HG02981 (cell line): ENCODE data around the gene RIC3.
A peak's percentile ranks its signal among the peaks of the same experiment; 100 is the strongest.

Experiments
- ATAC-seq: cut with Tn5 transposase; IDR thresholded peaks from one replicate; pipeline ENCODE4 v1.9.1; 2021; ENCODE audit warnings: mild to moderate bottlenecking, moderate library complexity; ENCODE audit not compliant: unreplicated experiment

Gene RIC3, protein sequence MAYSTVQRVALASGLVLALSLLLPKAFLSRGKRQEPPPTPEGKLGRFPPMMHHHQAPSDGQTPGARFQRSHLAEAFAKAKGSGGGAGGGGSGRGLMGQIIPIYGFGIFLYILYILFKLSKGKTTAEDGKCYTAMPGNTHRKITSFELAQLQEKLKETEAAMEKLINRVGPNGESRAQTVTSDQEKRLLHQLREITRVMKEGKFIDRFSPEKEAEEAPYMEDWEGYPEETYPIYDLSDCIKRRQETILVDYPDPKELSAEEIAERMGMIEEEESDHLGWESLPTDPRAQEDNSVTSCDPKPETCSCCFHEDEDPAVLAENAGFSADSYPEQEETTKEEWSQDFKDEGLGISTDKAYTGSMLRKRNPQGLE

DNA sequence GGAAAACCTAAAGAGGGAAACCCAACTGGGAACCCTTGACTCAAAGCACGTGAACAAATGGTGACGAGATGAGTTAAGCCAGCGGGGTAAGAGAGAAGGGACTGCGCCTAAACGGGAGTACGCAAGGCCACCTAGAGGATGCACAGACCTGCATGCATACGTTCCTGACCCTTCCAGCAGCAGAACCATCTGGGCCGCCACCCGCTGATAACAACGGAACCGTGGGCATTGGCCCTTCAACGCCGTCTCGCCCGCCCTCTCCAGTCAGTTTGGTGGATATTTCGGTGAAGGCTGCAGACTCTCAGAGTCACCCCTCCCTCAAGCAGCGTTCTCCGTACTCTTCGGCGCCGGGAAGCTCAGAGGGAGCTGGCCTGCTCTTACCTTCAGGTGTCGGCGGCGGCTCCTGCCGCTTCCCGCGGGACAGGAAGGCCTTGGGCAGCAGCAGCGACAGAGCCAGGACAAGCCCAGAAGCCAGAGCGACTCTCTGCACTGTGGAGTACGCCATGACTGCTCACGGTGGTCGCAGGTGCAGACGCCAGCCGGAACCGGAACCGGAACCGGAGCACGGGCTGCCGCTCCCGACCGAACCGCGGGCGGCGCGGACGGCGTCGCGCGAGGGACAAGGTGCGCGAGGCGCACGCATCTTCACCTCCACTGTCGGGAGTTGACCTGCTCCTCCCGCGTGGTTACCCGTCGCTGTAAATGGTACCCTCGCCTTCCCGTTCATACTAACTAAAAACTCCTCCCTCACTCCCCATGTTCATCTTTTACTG lies at the start of gene RIC3:
RIC3 (minus strand) TSS at position 541 of the 773 bp plus-strand sequence; CDS start at position 505, 36 bp downstream.
- ATAC-seq, result no peak

DNA sequence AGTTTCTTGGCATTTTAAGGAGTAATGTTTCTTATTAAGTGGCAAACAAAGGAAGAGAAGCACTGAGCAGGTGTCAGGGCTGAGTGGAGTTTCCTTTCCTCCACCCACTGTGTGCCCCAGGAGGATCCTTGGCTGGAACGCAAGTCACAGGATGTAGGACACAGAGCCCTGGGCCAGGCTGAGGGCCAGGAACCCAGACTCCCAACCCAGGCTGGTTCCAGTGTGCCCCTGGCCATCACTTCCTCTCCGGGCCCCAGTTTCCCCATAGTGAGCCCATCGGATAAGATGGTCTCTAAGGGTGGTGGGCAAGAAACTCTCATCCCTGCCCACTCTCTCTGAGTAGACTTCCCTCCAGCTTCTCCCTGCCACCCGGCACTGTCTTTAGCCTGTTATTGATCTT lies 49.6 kb upstream of the RIC3 start:
- ATAC-seq, result no peak

DNA sequence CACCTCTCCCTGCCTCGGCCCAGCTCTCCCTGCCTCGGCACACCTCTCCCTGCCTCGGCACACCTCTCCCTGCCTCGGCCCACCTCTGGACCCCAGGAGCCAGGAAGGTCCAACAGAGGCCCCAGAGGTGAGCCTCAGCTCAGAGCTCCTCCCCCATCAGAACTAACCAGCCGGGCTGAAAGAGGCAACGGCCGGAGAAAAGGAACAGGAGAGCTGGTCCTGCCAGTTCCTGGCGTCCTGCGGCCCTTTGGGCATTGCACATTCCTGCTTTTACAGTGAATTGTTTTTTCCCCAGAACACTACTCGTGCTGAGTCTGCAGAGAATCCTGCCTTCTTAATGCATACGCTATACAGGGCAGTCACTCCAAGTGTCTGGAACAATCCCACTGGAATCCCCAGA lies 49.1 kb upstream of the RIC3 start:
- no peak for ATAC-seq

DNA sequence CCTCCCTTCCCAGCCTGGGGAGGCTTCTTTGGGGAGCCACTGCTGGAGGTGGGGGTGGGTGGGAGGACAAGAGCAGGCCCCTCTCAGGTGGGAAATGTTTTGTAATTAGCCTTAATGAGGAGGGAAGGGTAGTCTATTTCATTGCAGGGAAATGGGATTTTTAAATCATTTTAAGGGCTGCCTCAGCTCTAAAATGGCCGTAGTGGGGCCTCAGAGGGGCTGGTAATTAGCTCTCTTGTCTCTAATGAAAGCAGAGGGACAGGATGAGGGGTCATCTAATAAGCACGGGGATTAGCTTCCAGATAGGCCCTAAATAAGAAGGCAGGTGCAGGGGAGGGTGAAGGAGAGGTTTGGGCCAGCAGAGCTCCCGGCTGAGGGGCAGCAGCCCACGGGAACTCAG lies 48.3 kb upstream of the RIC3 start:
- no peak for ATAC-seq

DNA sequence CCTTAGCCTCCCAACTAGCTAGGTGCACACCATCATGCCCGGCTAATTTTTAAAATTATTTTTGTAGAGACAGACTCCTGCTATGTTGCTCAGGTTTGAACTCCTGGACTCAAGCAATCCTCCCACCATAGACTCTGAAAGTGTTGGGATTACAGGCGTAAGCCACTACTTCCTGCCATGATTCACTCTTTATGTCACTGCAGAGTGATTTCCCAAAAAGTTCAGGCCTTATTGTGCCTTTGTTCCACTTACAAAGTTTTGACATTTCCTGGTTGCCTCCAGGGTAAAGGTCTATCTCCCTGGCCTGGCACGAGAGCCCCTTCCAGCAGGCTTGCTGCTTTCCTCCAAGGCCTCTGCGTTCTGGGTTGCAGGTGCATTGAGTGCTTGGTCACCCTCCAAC lies 44.6 kb upstream of the RIC3 start:
- no peak for ATAC-seq

DNA sequence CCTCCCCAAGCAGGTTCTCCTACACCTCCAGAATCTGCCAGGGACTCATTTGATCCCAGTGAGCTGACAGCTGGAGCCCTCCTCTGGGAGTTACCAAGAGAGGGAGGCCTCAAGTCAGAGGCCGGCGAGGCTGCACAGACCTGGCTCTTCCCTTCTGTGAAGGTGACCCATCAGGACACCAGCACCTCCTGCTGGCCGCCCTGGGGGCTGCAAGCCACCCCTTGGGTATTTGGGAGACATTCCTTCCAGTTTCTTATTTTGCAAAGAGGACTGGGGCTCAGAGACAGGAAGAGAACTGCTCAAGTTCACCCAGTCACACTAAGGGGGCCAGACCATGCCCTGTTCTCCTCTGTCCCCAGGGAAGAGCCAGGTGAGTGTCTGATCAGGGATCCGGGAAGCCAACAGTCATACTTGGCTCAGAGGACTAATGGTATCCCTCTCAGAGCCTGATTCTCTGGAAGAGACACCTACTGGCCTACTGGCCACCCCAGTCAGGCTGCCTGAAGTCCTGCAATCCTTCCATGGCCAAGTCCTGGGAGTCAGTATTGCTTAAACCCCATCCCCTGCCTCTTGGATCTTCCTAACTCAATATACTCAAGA lies 40.5 kb upstream of the RIC3 start:
- no peak for ATAC-seq

DNA sequence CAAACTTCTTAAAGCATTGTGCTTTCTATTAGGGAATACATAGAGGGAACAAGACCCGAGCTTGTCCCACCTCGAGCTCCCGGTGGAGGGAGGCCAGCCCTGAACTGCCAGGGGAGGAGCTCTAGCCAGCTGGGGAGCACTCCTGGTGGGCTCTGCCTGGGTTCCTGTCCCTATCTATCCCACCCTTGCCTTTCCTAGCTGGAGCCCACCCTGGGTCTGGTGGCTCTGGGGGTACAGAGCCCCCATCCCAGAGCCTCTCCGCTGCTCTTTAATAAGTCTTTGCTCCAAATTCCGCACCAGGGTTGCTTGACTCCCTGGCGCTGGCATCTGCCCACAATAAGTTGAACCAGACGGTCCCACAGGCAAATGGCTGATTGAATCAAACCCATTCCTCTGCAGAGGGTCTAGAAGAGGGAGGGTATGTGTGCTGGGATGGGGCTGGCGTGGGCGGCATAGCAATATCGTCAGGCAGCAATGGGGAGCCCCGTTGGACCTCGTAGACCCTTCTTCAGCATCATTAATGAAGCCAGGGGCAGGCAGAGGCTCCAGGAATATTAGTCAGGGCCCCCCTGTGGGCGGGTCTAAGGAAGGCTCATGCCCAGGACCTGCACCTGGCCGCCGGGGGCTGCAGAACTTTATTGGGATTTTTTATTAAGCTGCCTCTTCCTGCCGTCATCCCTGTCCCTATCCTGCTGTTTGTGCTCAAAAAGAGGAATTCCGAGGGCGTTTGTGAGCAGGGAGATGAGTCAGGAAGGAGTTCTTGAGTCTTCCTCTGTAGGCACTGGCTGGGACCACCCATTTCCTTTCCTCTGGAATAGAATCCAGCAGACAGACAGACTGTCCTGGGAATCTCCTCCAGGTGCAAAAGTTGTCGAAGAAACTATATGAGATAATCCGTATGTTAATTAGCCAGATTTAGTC lies 38.5 kb upstream of the RIC3 start:
- no peak for ATAC-seq

DNA sequence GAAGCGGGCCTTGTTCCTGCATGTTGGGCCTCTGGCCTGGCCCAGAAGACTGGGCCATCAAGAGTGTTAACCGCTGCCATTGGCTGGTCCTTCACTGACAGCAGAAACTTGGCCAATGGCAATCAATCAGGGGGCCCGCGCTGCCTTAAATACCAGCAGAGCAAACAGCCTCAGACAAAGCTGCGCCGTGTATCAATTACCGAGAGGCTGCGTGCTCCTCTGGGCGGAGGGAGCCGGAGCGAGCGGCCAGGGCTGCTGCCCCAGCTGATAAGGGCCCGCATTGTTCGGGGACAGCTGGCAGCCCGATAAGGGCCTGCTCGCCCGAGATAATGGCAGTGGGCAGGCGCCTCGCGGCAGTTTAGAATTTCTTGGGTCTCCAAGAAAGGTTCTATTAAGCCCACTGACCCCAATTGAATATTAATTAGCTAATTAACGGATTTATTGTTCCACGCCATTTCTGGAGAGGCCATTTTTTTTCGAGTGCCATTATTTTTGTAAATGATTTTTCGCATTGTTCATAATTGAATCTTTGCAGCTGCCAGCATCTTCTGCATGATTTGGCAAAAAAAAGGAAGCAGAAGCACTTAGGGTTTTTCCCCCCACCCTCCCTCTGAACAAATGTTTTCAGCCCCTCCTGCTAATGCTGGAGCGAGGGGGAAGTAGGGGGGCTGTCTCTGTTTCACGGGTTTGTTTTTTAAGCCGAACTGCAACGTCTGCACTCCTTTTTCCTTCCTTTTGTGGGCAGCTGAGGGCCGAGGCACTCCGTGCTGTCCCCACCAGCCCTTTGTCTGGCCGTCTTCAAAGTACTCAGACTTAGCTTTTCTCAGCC lies 37.6 kb upstream of the RIC3 start:
- ATAC-seq, result no peak

DNA sequence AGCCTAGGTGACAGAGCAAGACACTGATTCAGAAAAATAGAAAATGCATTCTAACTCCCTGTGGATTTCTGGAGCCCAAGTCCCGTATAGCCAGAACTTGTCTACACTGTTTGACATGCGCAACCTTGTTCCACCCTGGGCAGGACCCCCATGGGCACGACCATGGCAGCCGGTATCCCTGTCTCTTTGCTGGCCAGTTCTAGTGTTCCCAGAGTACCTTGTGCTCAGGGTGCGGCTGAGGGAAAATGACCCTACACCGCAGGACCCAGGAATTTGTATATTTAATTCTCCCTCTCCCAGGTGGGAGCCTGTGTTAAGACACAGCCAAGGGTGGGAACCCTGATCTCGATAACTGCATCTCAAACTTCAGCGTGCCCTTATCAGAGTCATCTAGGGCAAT lies 36.7 kb upstream of the RIC3 start:
- ATAC-seq, result no peak

DNA sequence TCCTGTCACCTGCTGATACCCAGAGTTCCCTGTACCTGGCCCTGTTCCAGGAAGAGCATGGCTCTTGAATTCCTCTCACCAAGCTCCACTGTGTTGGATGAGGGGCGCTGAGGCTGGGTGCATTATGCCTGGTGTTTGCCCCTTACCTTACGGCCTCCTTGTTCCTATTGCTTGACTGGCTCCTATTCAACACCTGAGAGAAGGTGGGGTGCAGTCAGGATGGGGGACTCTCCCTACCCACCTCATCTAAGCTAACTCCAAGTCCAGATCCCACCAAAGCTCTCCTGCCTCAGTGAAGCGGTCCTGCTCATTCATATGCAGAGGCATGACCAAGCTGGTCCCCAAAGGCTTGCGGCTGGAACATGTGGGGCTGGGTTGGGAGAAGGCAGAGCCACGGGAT lies 35.8 kb upstream of the RIC3 start:
- ATAC-seq, result no peak

DNA sequence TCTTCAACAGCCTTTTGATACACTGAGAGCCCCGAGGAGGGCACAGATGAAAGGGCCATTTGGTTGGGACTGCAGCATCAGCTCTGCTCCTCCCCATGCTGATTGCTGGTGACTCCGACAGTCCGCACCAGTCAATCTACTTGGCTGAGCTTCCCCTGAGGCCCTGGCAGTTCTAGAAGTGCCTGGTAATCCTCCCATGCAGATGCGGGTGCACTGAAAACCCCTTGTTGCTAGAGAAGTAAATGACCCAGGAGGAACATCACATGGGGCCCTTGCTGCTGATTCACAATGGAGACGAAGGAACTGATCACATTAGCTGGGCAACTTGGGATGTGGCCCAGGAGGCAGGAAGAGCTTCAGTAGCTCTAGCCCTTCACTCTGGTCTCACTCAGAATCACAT lies 35.2 kb upstream of the RIC3 start:
- no peak for ATAC-seq

DNA sequence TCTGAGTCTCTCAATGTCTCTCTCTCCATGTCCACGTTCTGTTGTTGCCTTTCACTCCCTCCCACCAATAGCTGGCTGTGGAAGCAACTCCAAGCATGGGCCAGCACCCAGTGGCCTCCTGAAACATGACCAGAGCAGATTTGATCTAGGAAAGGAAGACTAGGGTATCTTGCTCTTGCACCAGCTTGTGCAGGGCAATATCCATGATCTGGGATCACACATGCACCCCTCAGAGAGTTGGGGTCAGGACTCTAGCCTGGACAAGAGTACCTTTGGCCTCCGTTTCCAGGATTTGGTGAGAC lies 34.5 kb upstream of the RIC3 start:
- no peak for ATAC-seq

DNA sequence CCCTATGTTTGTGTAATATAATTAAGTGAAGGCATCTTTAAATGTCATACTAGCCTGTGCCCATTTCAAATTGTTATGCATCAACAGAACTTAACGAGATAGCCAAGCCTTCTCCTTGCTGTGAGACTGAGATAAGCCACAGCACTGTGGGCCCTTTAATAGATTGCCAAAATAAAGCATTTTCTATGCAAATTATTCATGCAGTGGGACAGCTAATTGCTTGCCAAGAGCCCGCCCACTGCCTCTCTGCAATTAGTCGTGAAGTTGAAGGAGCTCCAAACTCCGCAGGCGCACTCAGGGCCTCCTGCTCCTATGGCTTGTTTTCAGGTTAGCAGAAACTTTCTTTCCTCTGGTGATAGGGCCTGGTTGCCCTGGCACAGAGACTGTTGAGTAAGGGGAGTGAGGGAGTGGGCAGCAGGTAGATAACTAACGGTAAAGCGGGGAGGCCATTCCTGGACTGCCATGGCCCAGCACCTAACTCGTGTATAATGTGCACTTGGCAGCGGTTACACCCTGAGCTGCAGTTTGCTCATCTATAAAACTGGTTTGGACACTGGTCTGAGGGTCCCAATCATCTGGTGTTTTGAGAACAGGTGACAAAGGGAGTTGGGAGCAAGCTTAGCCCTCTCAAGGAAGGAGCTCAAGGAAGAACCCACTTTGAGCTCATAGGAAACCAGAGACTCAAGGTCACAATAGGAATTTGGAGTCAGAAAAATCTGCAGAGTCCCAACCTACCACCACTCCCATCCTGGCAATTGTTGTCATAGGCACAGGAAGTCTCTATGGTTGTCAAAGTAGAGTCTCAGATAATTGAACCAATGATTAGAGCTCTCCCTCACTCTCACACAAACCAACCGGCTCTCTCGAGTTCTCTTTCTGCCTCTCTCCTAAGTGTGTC lies 33.9 kb upstream of the RIC3 start:
- no peak for ATAC-seq

DNA sequence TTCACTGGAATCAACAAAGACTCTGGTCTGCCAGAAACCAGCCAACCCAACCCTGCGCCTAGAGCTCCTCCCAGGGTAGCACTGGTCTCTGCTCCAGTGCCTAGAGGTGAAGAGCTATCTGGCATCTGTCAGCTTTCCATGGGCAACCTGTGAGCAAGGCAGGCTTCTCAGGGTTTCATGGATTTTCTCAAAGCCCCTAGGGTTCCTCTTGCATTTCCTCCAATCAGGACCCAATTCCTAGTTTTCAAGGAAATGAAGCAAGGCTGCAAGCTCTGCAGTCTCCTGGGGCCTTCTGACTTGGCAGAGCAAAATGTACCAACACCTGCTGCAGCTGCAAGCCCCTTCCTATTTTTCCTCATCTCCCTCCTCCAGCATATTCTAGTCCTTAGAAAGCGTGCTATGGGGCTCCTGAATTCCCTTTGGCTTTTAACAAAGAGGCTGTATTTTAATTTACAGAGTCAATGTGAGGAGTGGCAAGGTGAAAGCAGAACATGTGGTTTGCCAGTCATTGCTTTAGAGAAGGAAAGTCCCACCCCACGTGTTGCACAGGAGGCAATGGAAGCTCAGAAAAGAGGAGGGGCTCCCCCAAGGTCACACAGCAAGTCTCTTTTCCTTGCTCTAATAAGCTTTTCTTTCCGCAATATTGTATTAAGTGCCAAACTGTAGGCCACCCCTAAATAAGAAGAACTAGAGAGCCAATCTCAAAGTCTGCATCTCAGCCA lies 33.0 kb upstream of the RIC3 start:
- peak; percentile 84 for ATAC-seq

DNA sequence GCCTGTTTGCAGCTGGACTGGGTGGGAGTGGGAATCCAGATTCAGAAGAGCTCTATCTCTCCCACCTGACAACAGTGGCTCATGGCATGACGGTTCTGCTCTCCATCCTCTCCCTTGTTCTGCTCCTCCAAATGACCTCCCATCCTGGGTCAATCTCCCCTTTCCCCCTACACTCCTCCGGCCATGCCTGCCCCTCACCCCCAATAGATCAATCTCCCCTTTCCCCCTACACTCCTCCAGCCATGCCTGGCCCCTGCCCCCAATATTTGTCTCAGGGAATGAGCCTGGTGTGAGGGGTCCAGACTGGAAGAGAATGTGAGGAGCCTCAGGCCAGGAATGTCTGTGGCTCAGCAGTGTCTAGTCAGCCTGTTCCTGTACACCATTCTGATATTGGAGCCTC lies 30.9 kb upstream of the RIC3 start:
- no peak for ATAC-seq

DNA sequence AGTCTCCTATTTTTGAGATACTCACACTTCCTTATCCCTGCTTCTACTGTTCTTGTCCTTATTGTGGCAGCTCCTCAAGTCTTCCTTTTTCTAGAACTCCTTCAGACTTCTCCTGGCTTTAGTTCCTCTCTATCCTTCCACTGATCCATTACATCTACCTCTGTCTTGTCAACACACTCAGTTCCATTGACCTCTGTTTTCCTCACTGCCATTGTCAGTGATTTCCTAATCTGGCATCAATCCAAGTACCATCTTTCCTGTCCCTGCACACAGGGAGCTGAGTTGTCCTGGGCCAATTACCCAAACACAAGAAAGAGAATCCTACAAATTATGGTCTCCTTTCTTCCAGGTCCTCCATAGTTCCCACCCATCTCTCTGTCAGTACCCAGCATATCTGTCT lies 27.9 kb upstream of the RIC3 start:
- ATAC-seq, result no peak

DNA sequence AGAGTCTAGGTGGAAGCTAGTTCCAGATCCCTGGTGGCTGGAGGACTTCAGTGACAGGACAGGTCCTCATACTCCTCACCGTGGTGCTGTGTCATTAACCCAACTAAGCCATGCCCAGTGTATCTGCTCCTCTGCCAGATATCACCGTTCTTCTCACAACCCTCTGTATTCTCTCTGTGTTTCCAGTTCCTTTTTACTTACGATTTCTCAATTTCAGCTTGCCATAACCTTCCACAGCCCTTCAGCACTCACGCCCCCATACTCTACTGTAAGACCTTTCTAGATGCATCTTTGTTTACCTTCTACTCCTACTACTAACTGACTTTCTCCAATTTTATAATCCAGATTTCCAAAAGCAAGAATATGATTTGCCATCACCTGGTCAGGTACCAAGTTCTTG lies 26.1 kb upstream of the RIC3 start:
- ATAC-seq, result no peak

DNA sequence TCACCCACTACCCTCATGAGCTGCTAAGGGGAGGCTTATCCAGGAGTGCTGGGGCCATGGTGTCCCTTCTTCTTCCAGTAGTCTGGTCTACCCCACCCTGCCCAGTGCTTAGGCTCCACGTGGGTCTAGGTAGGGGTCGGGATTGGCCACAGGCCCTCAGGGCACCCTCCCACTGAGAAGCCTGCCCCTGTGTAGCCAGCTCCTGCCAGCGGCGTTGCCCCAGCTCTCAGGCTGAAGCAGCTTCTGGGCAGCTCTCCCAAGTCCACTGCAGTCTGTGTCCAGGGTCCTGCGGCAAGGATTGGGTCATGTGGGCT lies 24.0 kb upstream of the RIC3 start:
- ATAC-seq, result no peak
